ENCODE data around the gene TMEM201.

The TMEM201 gene

GRCh38 chr1:9600861-9601834 lies 12.4 kb downstream of the TMEM201 start:
- no peak for DNase-seq (ENCODE audit: low spot score)

GRCh38 chr1:9601942-9602793 lies 13.5 kb downstream of the TMEM201 start:
- DNase-seq (ENCODE audit: low spot score): no peak

- DNase-seq (ENCODE audit: low spot score): no peak
Measured at GRCh38 chr1:9602794-9603167, 14.1 kb downstream of the TMEM201 start.

GRCh38 chr1:9603307-9603706 lies 14.6 kb downstream of the TMEM201 start:
- no peak for DNase-seq (ENCODE audit: low spot score)

- DNase-seq (ENCODE audit: low spot score): no peak
Measured at GRCh38 chr1:9603766-9604753, 15.3 kb downstream of the TMEM201 start.

GRCh38 chr1:9604836-9605235 lies 16.1 kb downstream of the TMEM201 start:
- no peak for DNase-seq (ENCODE audit: low spot score)

GRCh38 chr1:9605946-9606455 lies 17.3 kb downstream of the TMEM201 start:
- DNase-seq (ENCODE audit: low spot score): no peak

GRCh38 chr1:9606458-9606857 lies 17.7 kb downstream of the TMEM201 start:
- no peak for DNase-seq (ENCODE audit: low spot score)

- no peak for DNase-seq (ENCODE audit: low spot score)
Measured at GRCh38 chr1:9606948-9607347, 18.2 kb downstream of the TMEM201 start.

- no peak for DNase-seq (ENCODE audit: low spot score)
Measured at GRCh38 chr1:9607352-9607751, 18.6 kb downstream of the TMEM201 start.

- DNase-seq (ENCODE audit: low spot score): no peak
Measured at GRCh38 chr1:9609998-9610397, 21.3 kb downstream of the TMEM201 start.

- DNase-seq (ENCODE audit: low spot score): no peak
Measured at GRCh38 chr1:9610548-9610947, 21.8 kb downstream of the TMEM201 start.

- DNase-seq (ENCODE audit: low spot score): no peak
Measured at GRCh38 chr1:9611716-9612115, 23.0 kb downstream of the TMEM201 start.

- no peak for DNase-seq (ENCODE audit: low spot score)
Measured at GRCh38 chr1:9612162-9612845, 23.6 kb downstream of the TMEM201 start.

GRCh38 chr1:9612871-9613624 lies 24.3 kb downstream of the TMEM201 start:
- DNase-seq (ENCODE audit: low spot score): no peak

- DNase-seq (ENCODE audit: low spot score): no peak
Measured at GRCh38 chr1:9613625-9614299, 25.1 kb downstream of the TMEM201 start.

- DNase-seq (ENCODE audit: low spot score): peak; percentile 73
Measured at GRCh38 chr1:9615316-9616063, 26.8 kb downstream of the TMEM201 start.

- no peak for DNase-seq (ENCODE audit: low spot score)
Measured at GRCh38 chr1:9618909-9619679, 30.4 kb downstream of the TMEM201 start.
